GM21576 (cell line): ENCODE results near the gene ERCC4.
A peak's percentile ranks its signal among the peaks of the same experiment; 100 is the strongest.

Experiments
- ATAC-seq: cut with Tn5 transposase; IDR thresholded peaks from one replicate; pipeline ENCODE4 v1.9.1; 2021; ENCODE audit warnings: mild to moderate bottlenecking, moderate library complexity; ENCODE audit not compliant: unreplicated experiment

ERCC4 gene

DNA sequence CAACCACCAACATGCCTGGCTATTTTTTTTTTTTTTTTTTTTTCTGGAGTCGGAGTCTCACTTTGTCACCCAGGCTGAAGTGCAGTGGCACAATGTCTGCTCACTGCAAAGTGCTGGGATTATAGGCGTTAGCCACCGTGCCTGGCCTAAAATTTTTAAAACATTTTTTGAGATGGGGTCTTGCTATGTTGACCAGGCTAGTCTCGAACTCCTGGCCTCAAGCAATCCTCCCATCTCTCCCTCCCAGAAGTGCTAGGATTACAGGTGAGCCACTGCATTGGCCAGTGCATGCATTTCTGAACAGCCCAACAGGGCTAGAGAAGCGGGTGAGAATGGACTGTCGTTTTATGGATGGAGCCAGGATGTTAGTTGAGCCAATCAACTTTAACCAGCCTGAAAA, 72.4 kb downstream of the ERCC4 start:
- no peak for ATAC-seq

DNA sequence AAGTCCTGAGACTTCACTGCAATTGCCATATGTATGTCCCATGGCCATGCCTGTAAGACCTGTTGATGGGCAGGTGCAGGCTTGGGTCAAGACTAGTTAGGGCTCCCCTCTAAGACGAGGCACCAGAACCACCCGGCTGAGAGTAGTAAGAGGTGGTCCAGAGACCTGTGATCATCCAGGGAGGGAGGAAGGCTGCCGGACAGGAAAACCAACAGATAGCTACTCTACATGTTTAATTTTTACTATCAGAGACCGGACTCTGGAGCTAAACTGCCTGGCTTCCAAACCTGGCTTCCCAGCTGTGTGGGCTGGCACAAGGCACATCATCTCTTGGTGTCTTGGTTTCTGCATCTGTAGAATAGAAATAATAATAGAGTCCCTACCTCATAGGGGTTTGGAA, 73.0 kb downstream of the ERCC4 start:
- ATAC-seq, result no peak

- no peak for ATAC-seq
These were observed 74.5 kb downstream of the ERCC4 start for GRCh38 chr16:13994239-13995106.

DNA sequence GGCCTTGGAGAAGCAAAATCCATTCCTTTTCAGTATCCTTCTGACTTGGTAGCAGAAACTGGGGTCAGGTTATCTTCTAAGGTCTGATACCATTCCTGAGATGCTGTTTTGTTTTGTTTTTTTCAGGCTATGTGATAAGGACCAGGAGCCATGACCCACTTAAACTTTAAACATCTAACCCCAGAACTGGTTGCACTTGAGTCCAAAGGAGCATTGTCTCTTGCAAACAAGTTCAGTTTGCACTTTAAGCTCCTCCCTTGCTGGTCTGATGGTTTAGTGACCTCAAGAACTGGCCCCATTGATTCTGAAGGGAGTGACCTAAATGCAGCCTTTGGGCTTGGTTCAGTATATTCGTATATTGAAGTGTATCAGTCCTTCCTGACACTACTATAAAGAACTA, 75.2 kb downstream of the ERCC4 start:
- ATAC-seq, result no peak

DNA sequence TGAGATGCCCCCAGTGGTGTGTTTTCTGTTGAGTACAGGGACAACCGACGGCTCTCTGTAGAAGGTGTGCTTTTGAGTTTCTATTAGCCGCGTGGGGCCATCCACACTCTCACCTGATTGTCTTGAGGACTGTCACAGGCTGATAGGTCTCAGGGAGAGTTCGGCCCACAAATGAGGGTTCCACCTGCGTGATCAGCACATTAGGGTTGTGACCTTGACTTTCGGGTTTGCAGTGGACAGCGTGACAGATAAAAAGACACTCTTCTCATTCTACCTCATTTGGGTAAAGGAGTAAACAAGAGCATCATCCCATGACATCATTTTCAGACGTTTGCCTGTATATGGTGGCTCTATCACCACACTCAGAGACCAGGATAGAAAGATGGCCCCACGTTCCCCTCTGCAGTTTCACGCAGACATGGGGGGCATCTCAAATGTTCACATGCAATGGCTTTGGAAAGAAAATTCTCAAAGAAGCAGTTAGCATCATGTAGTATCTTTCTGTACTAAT, 76.9 kb downstream of the ERCC4 start:
- no peak for ATAC-seq

DNA sequence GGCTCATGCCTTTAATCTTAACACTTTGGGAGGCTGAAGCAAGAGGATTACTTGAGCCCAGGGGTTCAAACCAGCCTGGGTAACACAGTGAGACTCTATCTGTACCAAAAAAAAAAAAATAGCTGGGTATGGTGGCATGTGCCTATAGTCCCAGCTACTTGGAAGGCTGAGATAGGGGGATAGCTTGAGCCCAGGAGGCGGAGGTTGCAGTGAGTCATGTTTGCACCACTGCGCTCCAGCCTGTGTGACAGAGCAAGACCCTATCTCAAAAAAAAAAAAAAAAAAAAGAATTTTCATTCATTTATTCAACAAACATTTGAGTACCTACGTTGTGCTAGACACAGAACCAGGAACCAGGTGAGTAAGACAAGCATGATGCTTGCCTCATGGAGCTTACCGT, 77.6 kb downstream of the ERCC4 start:
- ATAC-seq, result no peak

DNA sequence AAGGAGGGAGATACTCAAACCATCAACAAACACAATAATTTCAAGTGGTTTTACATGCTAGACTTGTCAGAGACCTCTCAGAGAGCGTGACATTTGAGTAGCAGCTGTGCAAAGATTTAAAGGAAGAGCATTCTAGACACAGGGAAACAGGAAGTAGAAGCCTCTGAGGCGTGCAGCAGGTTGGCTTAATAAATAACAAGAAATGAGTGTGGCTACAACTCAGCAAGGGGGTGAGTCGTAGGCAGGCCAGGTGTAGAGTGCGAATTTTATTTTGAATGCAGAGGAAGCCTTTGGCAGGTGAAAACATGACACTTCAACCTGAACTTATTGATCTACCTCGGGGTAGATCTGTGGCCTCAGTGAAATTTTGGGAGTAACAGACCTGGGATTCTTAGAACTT, 78.0 kb downstream of the ERCC4 start:
- ATAC-seq, result peak; percentile 92

GRCh38 chr16:13999071-13999894, 79.3 kb downstream of the ERCC4 start:
- ATAC-seq, result no peak

DNA sequence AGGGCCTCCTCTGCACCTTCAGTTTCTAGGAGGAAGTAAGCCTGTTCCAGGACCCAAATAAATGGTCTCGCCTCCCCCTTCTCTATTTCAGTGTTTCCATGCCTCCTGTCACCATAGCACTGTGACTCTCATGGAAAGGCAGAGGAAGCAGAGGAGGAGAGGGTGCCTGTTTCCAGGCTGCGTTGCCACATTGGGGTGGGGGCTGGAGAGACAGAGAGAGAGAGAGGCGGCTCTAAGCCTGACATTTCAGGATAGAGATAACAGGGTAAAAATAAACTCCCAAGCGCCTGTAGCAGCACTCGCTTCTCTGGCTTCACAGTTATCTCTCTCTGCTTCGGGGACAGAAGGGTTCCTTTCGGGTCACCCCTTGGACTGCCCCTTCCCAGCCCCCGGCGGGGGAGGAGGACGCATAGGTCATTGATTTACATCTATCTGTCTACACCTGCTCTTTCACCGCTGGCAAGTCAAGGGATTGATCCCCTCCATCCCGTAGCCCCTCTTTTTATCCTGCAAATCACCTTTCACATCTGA, 80.0 kb downstream of the ERCC4 start:
- no peak for ATAC-seq

GRCh38 chr16:14001521-14001920, 81.6 kb downstream of the ERCC4 start:
- ATAC-seq, result no peak
